Keratinocyte (primary cell): ENCODE results near the gene HOXC6. TPM values are rescaled to one million over a fixed set of nuclear protein-coding genes. Genes with fewer than 3 reads are reported as not detected.

Experiments
- DNase-seq: peaks from one replicate; pipeline ENCODE4 v3.0.0-alpha.2; 2011; ENCODE audit warnings: low read depth, missing footprints, low spot score
- FAIRE-seq: peaks from 2 replicates; lab custom pipeline; 2011; peaks lifted over from hg19 to GRCh38; lab: Jason Lieb, UNC
- H2AFZ ChIP-seq: 2 replicates; pipeline ENCODE4 v1.6.0; 2012; ENCODE audit warnings: low read length, control low read depth, inconsistent platforms; ENCODE audit not compliant: control insufficient read depth
- H3K27ac ChIP-seq: 2 replicates; pipeline ENCODE4 v1.5.1; 2011; ENCODE audit warnings: low read length; ENCODE audit not compliant: control insufficient read depth, insufficient read depth
- H3K27me3 ChIP-seq: 3 replicates; pipeline ENCODE4 v1.6.0; 2011; ENCODE audit warnings: low read length; ENCODE audit not compliant: control insufficient read depth, insufficient read depth; ENCODE audit errors: extremely low read depth
- H3K36me3 ChIP-seq, 2 experiments: 2 replicates in 1 of 2; 3 replicates in 1 of 2; pipeline ENCODE4 v1.5.1; 2011; ENCODE audit warnings: low read length in 2 of 2, mild to moderate bottlenecking in 1 of 2; ENCODE audit not compliant: control insufficient read depth in 2 of 2, insufficient read depth in 2 of 2; ENCODE audit errors: extremely low read depth in 1 of 2
- H3K4me1 ChIP-seq: 3 replicates; pipeline ENCODE4 v1.5.1; 2011; ENCODE audit warnings: low read length; ENCODE audit not compliant: control insufficient read depth, insufficient read depth; ENCODE audit errors: extremely low read depth
- H3K4me2 ChIP-seq: 3 replicates; pipeline ENCODE4 v1.6.0; 2011; ENCODE audit warnings: low read depth, low read length; ENCODE audit not compliant: control insufficient read depth, insufficient read depth; ENCODE audit errors: extremely low read depth
- H3K4me3 ChIP-seq, 3 experiments: fragments of 200-600 bp in 1 of 3; sonication (generic) in 1 of 3; 2 replicates in 2 of 3; 3 replicates in 1 of 3; pipeline ENCODE4 v1.5.1; 2011 to 2016; ENCODE audit warnings: low read length in 3 of 3, mild to moderate bottlenecking in 3 of 3, control low read depth in 2 of 3, inconsistent platforms in 1 of 3, low read depth in 1 of 3, mixed read lengths in 1 of 3, mixed run types in 1 of 3, moderate library complexity in 1 of 3; ENCODE audit not compliant: control insufficient read depth in 2 of 3, insufficient read depth in 2 of 3; ENCODE audit errors: extremely low read depth in 1 of 3
- H3K79me2 ChIP-seq: 2 replicates; pipeline ENCODE4 v1.6.0; 2012; ENCODE audit warnings: low read length; ENCODE audit not compliant: control insufficient read depth, insufficient read depth
- H3K9ac ChIP-seq: 3 replicates; pipeline ENCODE4 v1.6.0; 2011; ENCODE audit warnings: low read length; ENCODE audit not compliant: control insufficient read depth, insufficient read depth; ENCODE audit errors: extremely low read depth
- H3K9me1 ChIP-seq: 3 replicates; pipeline ENCODE4 v1.6.0; 2011; ENCODE audit warnings: low read length; ENCODE audit not compliant: control insufficient read depth, insufficient read depth; ENCODE audit errors: extremely low read depth
- H3K9me3 ChIP-seq: 2 replicates; pipeline ENCODE4 v1.5.1; 2012; ENCODE audit warnings: low read depth, low read length; ENCODE audit not compliant: control insufficient read depth
- H4K20me1 ChIP-seq: 3 replicates; pipeline ENCODE4 v1.6.0; 2011; ENCODE audit warnings: low read length; ENCODE audit not compliant: control insufficient read depth, insufficient read depth; ENCODE audit errors: extremely low read depth
- CTCF ChIP-seq, 3 experiments: IDR thresholded peaks in 1 of 3; conservative IDR thresholded peaks in 1 of 3; optimal IDR thresholded peaks in 1 of 3; 2 replicates in 2 of 3; 3 replicates in 1 of 3; pipeline versions ENCODE3 to v1.5.1; 2011; ENCODE audit warnings: low read length in 3 of 3, mild to moderate bottlenecking in 3 of 3, moderate library complexity in 2 of 3, control low read depth in 1 of 3, inconsistent platforms in 1 of 3; ENCODE audit not compliant: insufficient read depth in 2 of 3; ENCODE audit errors: extremely low read depth in 1 of 3
- EZH2 ChIP-seq: IDR thresholded peaks from one replicate; pipeline ENCODE4 v1.6.1; 2012; ENCODE audit warnings: inconsistent platforms, mild to moderate bottlenecking, low read length, moderate library complexity
- dilution Hi-C: fragments of 300-500 bp; cut with MboI; formaldehyde crosslinking; loops from one replicate; pipeline ENCODE4 v1.7.0; 2020; ENCODE audit warnings: low sequenced_read_pairs; ENCODE audit not compliant: extremely low pct_ligation_motif_present
- polyA plus RNA-seq, 5 experiments: library from polyadenylated mRNA; depleted of rRNA in 3 of 5; stranded (reverse) in 3 of 5; stranded (forward) in 1 of 5; unstranded in 1 of 5; fragments of >200 nt; gene quantifications; 1 replicate in 1 of 5; 2 replicates in 3 of 5; 3 replicates in 1 of 5; pipeline versions ENCODE4 v1.2.1 to v1.2.3, GENCODE V29; 2011 to 2012; ENCODE audit warnings: missing spikeins in 2 of 5, low read depth in 1 of 5, low replicate concordance in 1 of 5

HOXC6 gene
- polyA plus RNA-seq, 1 donor (not counting 4 experiments of a cell fraction or from before 2014, with no cell fraction given), result 4.7 TPM

- H3K27ac ChIP-seq, result peak overlapping the region; percentile 95
- no peak for FAIRE-seq
Measured at GRCh38 chr12:53995378-53996239, 32.6 kb upstream of the HOXC6 start.

GRCh38 chr12:53996240-53997203 lies 31.7 kb upstream of the HOXC6 start:
- H2AFZ ChIP-seq, result no peak overlapping the region
- peaks cover 94% of the 10 kb centered on the region for H3K79me2 ChIP-seq
- H3K9ac ChIP-seq, result peak overlapping the region; percentile 97
- no peaks in the 10 kb centered on the region for H3K27me3 ChIP-seq
- H3K4me2 ChIP-seq, result peak overlapping the region; percentile 98
- FAIRE-seq, result no peak
- dilution Hi-C loops, result no loop called here
- no peaks in the 10 kb centered on the region for H4K20me1 ChIP-seq
- TF ChIP-seq EZH2, result no peak
- TF ChIP-seq CTCF (optimal IDR thresholded peaks at IDR 0.05 in 1 of 3, IDR thresholded peaks at IDR 0.05 in 1 of 3, conservative IDR thresholded peaks at IDR 0.05 in 1 of 3; ENCODE audit: extremely low read depth in 1 of 3, insufficient read depth in 2 of 3, low read length in 3 of 3), result peak in 1 of 3 experiments; percentile 11
- peak overlapping the region; percentile 95 for H3K27ac ChIP-seq
- DNase-seq, result no peak
- no peaks in the 10 kb centered on the region for H3K9me1 ChIP-seq
- H3K4me1 ChIP-seq, result peaks cover 34% of the 10 kb centered on the region
- H3K4me3 ChIP-seq, result peak overlapping the region; percentile 45 to 90 (median 89)
- H3K36me3 ChIP-seq, result no peaks in the 10 kb centered on the region
- no peaks in the 10 kb centered on the region for H3K9me3 ChIP-seq

More at GRCh38 chr12:53995378-53996239, 32.6 kb upstream of the HOXC6 start:
- no peaks in the 10 kb centered on the region for H4K20me1 ChIP-seq
- peaks cover 0 to 1% of the 10 kb centered on the region in 2 experiments for H3K36me3 ChIP-seq
- no peaks in the 10 kb centered on the region for H3K9me3 ChIP-seq
- DNase-seq, result no peak
- dilution Hi-C loops, result no loop called here
- peak overlapping the region; percentile 62 for H2AFZ ChIP-seq
- peaks cover 30% of the 10 kb centered on the region for H3K4me1 ChIP-seq
- H3K9ac ChIP-seq, result peak overlapping the region; percentile 97
- peaks cover 95% of the 10 kb centered on the region for H3K79me2 ChIP-seq
- no peaks in the 10 kb centered on the region for H3K9me1 ChIP-seq
- H3K4me2 ChIP-seq, result peak overlapping the region; percentile 98
- TF ChIP-seq EZH2 (no peak), CTCF (optimal IDR thresholded peaks at IDR 0.05 in 1 of 3, IDR thresholded peaks at IDR 0.05 in 1 of 3, conservative IDR thresholded peaks at IDR 0.05 in 1 of 3; ENCODE audit: extremely low read depth in 1 of 3, insufficient read depth in 2 of 3, low read length in 3 of 3) (no peak)
- H3K4me3 ChIP-seq, result peak overlapping the region; percentile 45 to 90 (median 89)
- H3K27me3 ChIP-seq, result no peaks in the 10 kb centered on the region
